GM18499 (cell line): ENCODE results near the gene NEK2.
"Not testable (repeated sequence)": the region's sequence is repeated elsewhere in the genome, so short reads cannot be mapped to it uniquely, and the experiment has no call there.

Source experiments
- ATAC-seq: cut with Tn5 transposase; IDR thresholded peaks from one replicate; pipeline ENCODE4 v1.9.1; 2021; ENCODE audit warnings: moderate number of reproducible peaks; ENCODE audit not compliant: insufficient read depth, unreplicated experiment

Gene NEK2

DNA sequence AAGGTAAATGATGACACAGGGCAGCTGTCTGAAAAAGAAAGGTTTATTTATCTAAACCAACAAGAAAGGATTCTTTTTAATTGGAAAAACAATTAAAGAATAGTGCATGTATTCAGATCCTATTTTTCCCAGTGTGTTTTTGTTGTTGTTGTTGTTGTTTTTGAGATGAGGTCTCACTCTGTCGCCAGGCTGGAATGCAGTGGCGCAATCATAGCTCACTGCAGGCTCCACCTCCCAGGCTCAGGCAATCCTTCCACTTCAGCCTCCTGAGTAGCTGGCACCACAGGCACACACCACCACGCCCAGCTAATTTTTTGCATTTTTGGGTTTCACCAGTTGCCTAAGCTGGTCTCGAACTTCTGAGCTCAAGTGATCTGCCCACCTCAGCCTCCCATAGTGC is 22.1 kb downstream of the NEK2 start:
- ATAC-seq, result no peak

GRCh38 chr1:211652371-211652770 is 23.1 kb downstream of the NEK2 start:
- no peak for ATAC-seq

DNA sequence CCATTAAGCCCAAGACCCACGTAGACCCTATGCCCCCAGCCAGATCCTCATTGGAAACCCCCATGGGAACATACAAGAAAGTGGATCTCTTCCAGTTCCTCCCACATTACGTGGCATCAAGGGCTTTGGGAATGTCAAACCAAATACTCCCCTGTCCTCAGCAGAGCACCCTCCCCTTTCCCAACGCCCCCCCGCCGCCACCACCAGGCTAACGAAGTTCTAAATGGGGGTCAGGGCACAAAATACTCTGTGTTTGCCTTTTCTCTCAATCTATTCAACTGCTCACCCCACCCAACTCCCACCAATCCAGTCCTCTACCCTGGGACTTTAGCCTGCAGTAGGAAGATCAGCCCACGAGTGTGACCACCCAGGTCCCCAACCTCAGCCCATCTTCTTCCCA is 24.5 kb downstream of the NEK2 start:
- no peak for ATAC-seq

- ATAC-seq, result no peak
These were observed 26.2 kb downstream of the NEK2 start for GRCh38 chr1:211648980-211649934.

DNA sequence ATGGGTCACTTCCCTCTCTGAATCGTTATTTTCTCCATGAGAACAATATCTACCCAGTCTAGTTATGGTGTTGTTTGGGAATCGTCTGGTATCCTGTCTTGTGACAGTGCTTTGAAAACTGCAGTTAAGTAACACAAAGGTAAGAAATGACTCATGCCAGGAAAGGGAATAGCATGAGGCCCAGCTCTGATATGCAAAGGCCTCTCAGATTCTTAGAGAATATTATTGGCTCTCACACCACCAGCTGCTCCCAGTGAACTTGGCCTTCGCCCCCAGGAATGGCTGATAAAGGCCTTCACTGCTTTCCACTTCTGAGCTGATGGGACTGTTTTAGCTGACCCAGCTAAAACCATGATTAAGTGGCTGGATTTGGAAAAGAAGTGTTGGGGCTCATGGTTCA is 27.1 kb downstream of the NEK2 start:
- ATAC-seq, result no peak

- no peak for ATAC-seq
These were observed 27.7 kb downstream of the NEK2 start for GRCh38 chr1:211647711-211648121.

- no peak for ATAC-seq
These were observed 28.9 kb downstream of the NEK2 start for GRCh38 chr1:211646566-211646965.

- not testable (repeated sequence) for ATAC-seq
These were observed 29.8 kb downstream of the NEK2 start for GRCh38 chr1:211645601-211646000.

GRCh38 chr1:211644653-211645052 is 30.8 kb downstream of the NEK2 start:
- ATAC-seq, result no peak

DNA sequence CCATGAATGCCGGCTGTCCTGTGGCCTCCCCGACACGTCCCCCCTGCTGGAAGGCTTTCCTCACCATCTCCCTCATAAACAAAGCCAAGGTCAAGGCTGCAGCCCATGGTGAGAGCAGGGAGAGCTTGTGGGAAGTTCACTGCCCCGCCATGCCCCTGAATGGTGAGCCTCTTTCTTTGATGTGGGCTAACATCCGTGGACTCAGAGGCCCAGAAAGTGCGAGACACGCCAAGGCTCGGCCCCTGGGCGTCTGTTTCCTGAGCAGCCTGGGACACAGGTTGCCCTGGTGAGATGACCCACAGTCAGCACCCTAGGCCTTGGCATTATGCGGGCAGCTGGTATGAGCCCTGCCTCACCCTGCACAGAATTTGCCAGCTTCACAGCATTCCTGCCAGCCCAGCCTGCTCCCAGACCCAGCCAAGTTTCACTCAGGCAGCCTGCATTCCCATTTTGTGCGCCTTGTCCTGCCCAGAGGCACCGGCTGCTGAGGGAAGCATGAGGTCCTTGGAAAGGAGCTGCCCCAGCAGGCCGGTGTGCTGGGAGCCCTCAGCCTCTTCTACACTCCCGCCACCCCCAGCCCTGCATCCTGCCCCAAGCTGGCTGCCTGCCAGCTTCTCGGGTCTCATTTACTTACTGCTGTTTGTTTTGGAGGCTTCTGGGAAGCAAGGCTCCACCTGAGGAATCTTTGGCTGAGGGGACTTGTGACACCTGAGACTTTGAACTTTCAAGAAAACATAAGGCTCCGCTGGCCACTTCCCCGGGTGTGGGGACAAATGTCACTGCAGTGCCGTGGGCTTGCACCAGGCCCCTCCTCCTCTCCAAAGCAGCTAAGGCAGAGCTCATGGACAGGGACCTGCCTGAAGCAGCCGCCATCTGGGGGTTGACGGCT is 31.9 kb downstream of the NEK2 start:
- ATAC-seq, result no peak

DNA sequence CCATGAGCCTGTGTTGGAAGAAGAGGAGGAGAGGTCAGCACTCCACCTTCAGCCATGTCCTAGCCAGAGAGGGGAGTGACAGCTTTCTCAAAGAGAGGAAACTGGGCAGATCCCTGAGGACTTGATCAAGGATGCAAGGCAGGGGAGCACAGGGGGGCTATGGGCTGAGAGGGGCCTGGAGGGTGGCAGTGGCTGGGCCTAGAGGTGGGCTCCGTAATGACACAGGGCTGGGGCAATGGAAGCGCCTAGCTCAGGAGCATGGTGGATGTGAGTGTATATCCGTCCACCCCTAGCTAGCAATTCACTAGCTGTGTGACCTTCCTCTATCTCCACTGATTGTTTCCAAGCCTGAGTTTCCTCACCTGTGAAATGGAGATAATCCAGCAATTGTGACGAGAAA is 32.6 kb downstream of the NEK2 start:
- no peak for ATAC-seq

DNA sequence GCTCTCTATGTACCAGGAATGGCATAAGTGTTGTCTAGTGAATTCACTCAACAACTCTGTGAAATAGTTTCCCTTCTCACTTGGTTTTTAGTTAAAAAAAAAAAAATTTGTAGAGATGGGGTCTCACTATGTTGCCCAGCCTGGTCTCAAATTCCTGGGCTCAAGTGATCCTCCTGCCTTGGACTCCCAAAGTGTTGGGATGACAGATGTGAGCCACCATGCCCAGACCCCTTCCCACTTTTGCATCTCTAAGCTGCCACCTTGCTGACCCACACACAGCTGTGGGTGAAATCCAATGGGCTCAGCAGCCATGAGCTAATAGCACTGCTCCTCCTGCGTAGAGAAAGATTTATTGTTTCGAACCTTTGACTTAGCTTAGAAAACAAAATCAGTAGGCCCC is 33.5 kb downstream of the NEK2 start:
- ATAC-seq, result no peak

GRCh38 chr1:211641044-211641800 is 34.2 kb downstream of the NEK2 start:
- no peak for ATAC-seq

DNA sequence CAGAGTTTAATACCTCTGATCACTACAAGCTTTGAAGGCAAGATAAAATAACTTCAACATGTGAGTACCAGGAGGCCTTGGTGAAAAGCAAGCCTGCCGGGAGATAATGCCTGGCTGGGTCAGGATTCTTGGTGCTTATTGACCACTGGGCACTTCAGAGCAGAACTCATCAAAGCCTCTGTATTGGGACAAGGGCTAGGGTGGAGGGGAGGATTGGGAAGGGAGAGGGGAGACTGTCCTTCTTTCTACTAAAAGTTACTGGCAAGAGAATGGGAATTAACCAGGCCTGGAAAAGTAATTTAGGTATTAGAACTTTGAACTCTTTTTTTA is 35.2 kb downstream of the NEK2 start:
- ATAC-seq, result no peak

DNA sequence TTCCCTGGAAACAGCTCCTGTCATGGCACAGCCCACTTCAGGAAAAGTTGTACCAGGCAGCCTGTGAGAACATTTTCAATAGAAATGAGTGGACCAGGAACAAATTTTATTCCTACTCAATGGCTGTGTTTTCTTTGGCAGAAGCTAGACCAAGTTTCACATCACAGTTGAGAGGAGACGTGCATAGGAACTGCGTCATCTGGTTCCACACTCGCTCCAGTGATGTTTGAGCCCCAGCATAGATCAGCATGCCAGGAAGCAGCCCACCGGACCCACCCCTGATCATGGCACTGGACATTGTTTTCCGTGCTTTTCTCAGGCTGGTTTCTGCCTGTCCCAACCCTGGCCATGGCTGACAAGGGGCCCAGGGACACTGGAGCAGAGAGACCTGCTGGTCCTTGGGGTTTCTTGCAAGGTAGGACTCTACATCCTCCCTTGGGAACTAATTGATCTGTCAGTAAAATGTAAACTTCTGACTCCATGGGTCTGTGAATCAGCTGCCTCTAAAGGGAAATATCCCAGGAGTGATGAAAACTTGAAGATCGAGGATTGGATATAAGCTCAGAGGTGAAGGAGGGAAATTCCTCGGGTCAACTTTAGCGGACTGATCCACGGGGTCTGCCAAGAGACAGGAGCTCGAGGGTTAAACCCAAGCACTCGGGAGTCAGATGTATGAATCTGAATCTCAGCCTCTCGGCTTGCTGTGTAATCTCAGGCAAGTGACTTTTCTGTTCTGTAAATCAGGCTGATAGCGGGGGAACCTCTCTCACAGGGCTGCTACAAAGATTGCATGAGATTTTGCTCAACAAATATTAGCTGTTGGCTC is 35.7 kb downstream of the NEK2 start:
- ATAC-seq, result no peak

GRCh38 chr1:211638689-211639101 is 36.7 kb downstream of the NEK2 start:
- no peak for ATAC-seq

DNA sequence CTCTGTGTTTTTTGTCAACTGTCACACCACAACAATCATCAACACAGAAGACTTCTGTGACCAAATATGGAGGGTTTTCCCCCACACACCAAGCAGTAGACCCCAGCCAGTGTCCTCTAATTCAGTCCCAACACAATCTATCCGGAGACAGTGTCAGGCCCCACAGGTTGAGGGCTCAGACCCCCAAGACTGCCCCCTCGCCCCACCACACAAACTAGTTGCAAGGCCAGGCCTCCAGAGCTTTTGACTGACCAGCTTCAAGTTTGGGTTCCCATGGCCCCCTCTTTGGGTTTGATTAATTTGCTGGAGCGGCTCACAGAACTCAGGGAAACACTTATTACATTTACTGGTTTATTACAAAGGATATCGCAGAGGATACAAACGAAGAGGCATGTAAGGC is 37.2 kb downstream of the NEK2 start:
- ATAC-seq, result no peak

- no peak for ATAC-seq
These were observed 38.4 kb downstream of the NEK2 start for GRCh38 chr1:211637066-211637465.

GRCh38 chr1:211636575-211637029 is 38.8 kb downstream of the NEK2 start:
- not testable (repeated sequence) for ATAC-seq
